ENCODE measurements around the gene RAP2A.

RAP2A gene

GRCh38 chr13:97387485-97387839 lies 46.5 kb upstream of the RAP2A start:
- no peak for TF ChIP-seq FOXP2 (optimal IDR thresholded peaks at IDR 0.05; ENCODE audit: borderline replicate concordance, extremely low read depth, extremely low read length, insufficient read depth)

- no peak for TF ChIP-seq TAF1 (IDR thresholded peaks at IDR 0.05; ENCODE audit: borderline replicate concordance, insufficient read depth, low read length)
- no peak for TF ChIP-seq SIN3A (IDR thresholded peaks at IDR 0.05; ENCODE audit: borderline replicate concordance, insufficient read depth, low read length)
- TF ChIP-seq REST (IDR thresholded peaks at IDR 0.05; ENCODE audit: insufficient read depth in 1 of 2, low read depth in 2 of 2, low read length in 2 of 2): no peak
- TF ChIP-seq POLR2AphosphoS5 (IDR thresholded peaks at IDR 0.05; ENCODE audit: low read depth, low read length): no peak
- no peak for TF ChIP-seq FOXP2 (optimal IDR thresholded peaks at IDR 0.05; ENCODE audit: borderline replicate concordance, extremely low read depth, extremely low read length, insufficient read depth)
Observed at GRCh38 chr13:97387890-97388289, 46.1 kb upstream of the RAP2A start.

- TF ChIP-seq POLR2AphosphoS5 (IDR thresholded peaks at IDR 0.05; ENCODE audit: low read depth, low read length): no peak
- TF ChIP-seq TAF1 (IDR thresholded peaks at IDR 0.05; ENCODE audit: borderline replicate concordance, insufficient read depth, low read length): no peak
- no peak for TF ChIP-seq REST (IDR thresholded peaks at IDR 0.05; ENCODE audit: insufficient read depth in 1 of 2, low read depth in 2 of 2, low read length in 2 of 2)
- no peak for TF ChIP-seq FOXP2 (optimal IDR thresholded peaks at IDR 0.05; ENCODE audit: borderline replicate concordance, extremely low read depth, extremely low read length, insufficient read depth)
- TF ChIP-seq SIN3A (IDR thresholded peaks at IDR 0.05; ENCODE audit: borderline replicate concordance, insufficient read depth, low read length): no peak
Observed at GRCh38 chr13:97388373-97388772, 45.6 kb upstream of the RAP2A start.

GRCh38 chr13:97390941-97391600 lies 42.9 kb upstream of the RAP2A start:
- TF ChIP-seq POLR2AphosphoS5 (IDR thresholded peaks at IDR 0.05; ENCODE audit: low read depth, low read length): no peak
- no peak for TF ChIP-seq TAF1 (IDR thresholded peaks at IDR 0.05; ENCODE audit: borderline replicate concordance, insufficient read depth, low read length)
- no peak for TF ChIP-seq SIN3A (IDR thresholded peaks at IDR 0.05; ENCODE audit: borderline replicate concordance, insufficient read depth, low read length)
- TF ChIP-seq FOXP2 (optimal IDR thresholded peaks at IDR 0.05; ENCODE audit: borderline replicate concordance, extremely low read depth, extremely low read length, insufficient read depth): no peak
- TF ChIP-seq REST (IDR thresholded peaks at IDR 0.05; ENCODE audit: insufficient read depth in 1 of 2, low read depth in 2 of 2, low read length in 2 of 2): no peak

- TF ChIP-seq REST (IDR thresholded peaks at IDR 0.05; ENCODE audit: insufficient read depth in 1 of 2, low read depth in 2 of 2, low read length in 2 of 2) (no peak), POLR2AphosphoS5 (IDR thresholded peaks at IDR 0.05; ENCODE audit: low read depth, low read length) (no peak), SIN3A (IDR thresholded peaks at IDR 0.05; ENCODE audit: borderline replicate concordance, insufficient read depth, low read length) (no peak), TAF1 (IDR thresholded peaks at IDR 0.05; ENCODE audit: borderline replicate concordance, insufficient read depth, low read length) (no peak), FOXP2 (optimal IDR thresholded peaks at IDR 0.05; ENCODE audit: borderline replicate concordance, extremely low read depth, extremely low read length, insufficient read depth) (no peak)
Observed at GRCh38 chr13:97392020-97392419, 41.9 kb upstream of the RAP2A start.

Measured in PFSK-1 (cell line).